NT2/D1 (cell line): ENCODE results near the gene COL5A2.

Source experiments
- DNase-seq: peaks from one replicate; pipeline ENCODE4 v3.0.0-alpha.2; 2011; ENCODE audit warnings: low read depth, low spot score
- H3K27me3 ChIP-seq: 2 replicates; pipeline ENCODE4 v1.6.0; 2011; ENCODE audit warnings: mild to moderate bottlenecking; ENCODE audit not compliant: insufficient read length, insufficient read depth
- H3K36me3 ChIP-seq: 2 replicates; pipeline ENCODE4 v1.6.1; 2011; ENCODE audit warnings: mild to moderate bottlenecking, low read length, mixed read lengths; ENCODE audit not compliant: insufficient read depth, insufficient read length
- H3K4me1 ChIP-seq: 2 replicates; pipeline ENCODE4 v1.5.1; 2011; ENCODE audit not compliant: insufficient read depth, insufficient read length
- H3K4me3 ChIP-seq: 2 replicates; pipeline ENCODE4 v1.5.1; 2011; ENCODE audit warnings: low read depth; ENCODE audit not compliant: insufficient read length
- H3K9ac ChIP-seq: 2 replicates; pipeline ENCODE4 v1.6.0; 2011; ENCODE audit warnings: low read depth; ENCODE audit not compliant: insufficient read length
- H3K9me3 ChIP-seq: 2 replicates; pipeline ENCODE4 v1.5.1; 2011; ENCODE audit warnings: mild to moderate bottlenecking, low read length; ENCODE audit not compliant: insufficient read depth
- SUZ12 ChIP-seq: IDR thresholded peaks from 2 replicates; pipeline ENCODE4 v1.6.1; 2011; ENCODE audit not compliant: insufficient read length, insufficient read depth; ENCODE audit errors: extremely low read depth
- YY1 ChIP-seq: IDR thresholded peaks from 2 replicates; pipeline ENCODE4 v1.6.1; 2011; ENCODE audit not compliant: insufficient read length, insufficient read depth
- ZNF274 ChIP-seq: IDR thresholded peaks from 2 replicates; pipeline ENCODE4 v1.6.1; 2011; ENCODE audit warnings: mild to moderate bottlenecking, low read depth, low read length

The COL5A2 gene

DNA sequence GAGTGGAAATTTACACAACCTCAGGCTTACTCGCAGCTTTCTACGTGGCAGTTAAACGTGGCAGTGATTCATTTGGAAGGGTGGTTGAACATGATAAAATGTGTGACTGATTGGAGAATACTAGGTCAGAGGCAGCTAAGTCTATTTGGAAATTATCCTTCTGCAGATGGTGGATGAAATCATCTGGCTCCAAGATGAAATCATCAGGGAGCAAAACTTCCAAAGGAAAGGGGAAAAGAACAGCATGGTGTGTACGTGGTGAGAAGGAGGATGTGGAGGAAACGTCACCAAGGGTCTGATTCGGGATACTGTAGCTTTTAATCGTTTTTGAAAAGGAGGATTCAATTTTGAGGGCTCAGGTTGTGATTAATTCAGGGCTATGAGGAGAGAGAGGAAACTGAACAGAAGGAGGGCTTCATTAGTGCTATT is 157.5 kb downstream of the COL5A2 start:
- no peak for DNase-seq
- Histone ChIP-seq H3K9me3 (no peaks in the 10 kb centered on the region), H3K4me1 (no peaks in the 10 kb centered on the region), H3K4me3 (no peak overlapping the region), H3K27me3 (no peaks in the 10 kb centered on the region), H3K36me3 (no peaks in the 10 kb centered on the region), H3K9ac (no peak overlapping the region)
- TF ChIP-seq ZNF274: no peak
- TF ChIP-seq YY1: no peak
- TF ChIP-seq SUZ12: no peak

DNA sequence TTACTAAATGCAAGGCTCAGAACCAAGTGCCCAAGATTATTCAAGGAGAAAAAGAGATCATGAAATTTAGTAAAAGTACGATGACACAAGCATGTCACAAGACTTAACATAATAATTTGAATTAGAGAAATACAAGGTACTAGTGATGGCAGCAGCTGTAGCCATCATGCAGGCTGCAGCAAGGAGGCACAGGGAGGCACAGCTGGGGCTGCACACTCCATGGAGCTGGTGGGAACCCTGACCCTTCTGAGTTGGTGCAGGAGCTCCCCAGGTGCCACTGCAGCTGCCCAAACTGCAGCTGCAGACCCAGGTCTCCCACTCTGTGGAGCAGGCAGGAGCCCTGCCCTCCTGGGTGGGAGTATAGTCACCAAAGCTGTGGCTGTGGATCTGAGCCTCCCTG is 159.4 kb downstream of the COL5A2 start:
- TF ChIP-seq YY1 (no peak), ZNF274 (no peak), SUZ12 (no peak)
- no peaks in the 10 kb centered on the region for H3K36me3 ChIP-seq
- DNase-seq: no peak
- no peaks in the 10 kb centered on the region for H3K4me1 ChIP-seq
- H3K27me3 ChIP-seq: no peaks in the 10 kb centered on the region
- no peaks in the 10 kb centered on the region for H3K9me3 ChIP-seq
- H3K4me3 ChIP-seq: no peak overlapping the region
- H3K9ac ChIP-seq: no peak overlapping the region

DNA sequence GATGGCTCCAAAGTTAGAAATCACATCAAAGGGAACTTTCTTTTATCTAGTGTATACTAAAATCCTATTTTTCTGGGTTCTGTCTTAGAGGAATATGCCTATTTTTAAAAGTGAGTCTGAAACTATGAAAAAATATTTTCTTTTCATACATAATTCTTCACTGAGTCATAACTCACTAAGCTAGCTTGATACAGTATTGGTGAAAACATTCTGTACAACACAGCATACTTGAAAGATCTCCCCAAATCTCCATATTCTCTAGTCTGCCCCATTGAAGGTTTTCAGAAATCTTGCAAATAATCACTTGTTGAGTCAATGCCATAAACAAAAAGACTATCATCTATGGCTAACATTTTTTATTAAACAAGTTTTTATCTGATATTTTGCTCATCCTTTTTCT is 160.9 kb downstream of the COL5A2 start:
- Histone ChIP-seq H3K4me3 (no peak overlapping the region), H3K4me1 (no peaks in the 10 kb centered on the region), H3K36me3 (no peaks in the 10 kb centered on the region), H3K27me3 (no peaks in the 10 kb centered on the region), H3K9ac (no peak overlapping the region), H3K9me3 (no peaks in the 10 kb centered on the region)
- no peak for DNase-seq
- TF ChIP-seq YY1 (no peak), ZNF274 (no peak), SUZ12 (no peak)

DNA sequence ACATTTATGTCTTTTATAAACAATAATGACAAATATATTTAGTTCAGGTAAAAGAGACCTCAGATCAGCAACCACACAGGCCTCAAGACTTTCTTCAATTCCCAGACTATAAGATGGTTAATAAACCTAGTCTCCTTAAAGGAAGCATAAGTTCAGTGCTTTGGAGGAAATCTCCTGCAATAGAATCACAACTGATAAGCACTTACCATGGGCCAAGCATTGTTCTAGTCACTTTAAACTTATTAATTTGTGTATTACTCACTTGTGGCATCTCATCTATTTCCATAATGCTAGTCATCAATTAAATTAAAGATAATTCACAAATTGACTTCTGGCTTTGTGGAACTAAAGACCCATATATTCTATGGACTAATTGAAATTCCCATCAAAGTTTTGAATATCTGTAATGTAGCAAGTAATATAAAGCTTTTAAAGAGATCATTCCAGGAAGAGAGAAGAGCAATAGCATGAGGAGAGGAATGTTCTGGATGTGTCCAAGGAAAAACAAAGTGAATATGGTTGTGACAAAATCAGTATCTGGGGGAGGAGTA is 163.2 kb downstream of the COL5A2 start:
- no peak for DNase-seq
- Histone ChIP-seq H3K36me3 (no peaks in the 10 kb centered on the region), H3K4me3 (no peak overlapping the region), H3K27me3 (no peaks in the 10 kb centered on the region), H3K9ac (no peak overlapping the region), H3K9me3 (no peaks in the 10 kb centered on the region), H3K4me1 (no peaks in the 10 kb centered on the region)
- TF ChIP-seq SUZ12 (no peak), ZNF274 (no peak), YY1 (no peak)

DNA sequence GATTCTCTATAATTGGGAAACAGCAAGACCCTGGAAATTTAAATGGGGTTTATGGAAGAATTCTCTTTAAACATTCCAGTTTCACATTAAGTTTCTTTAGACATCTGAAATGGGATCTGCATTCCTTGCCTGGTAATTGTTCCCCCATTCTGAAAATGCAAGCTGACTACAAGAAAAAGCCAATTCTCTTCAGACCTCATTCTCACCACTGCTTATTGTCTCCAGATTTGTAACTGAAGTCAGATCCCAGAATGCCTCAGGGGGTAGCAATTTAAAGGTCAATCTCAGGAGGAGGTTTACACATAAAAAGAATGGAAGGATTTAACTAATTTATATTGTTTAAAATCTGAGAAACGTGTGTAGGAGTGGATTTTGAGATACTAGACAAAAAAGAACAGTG is 164.2 kb downstream of the COL5A2 start:
- no peak overlapping the region for H3K9ac ChIP-seq
- H3K36me3 ChIP-seq: no peaks in the 10 kb centered on the region
- DNase-seq: peak; percentile 9
- no peak overlapping the region for H3K4me3 ChIP-seq
- no peaks in the 10 kb centered on the region for H3K27me3 ChIP-seq
- TF ChIP-seq YY1 (no peak), ZNF274 (no peak)
- no peaks in the 10 kb centered on the region for H3K9me3 ChIP-seq
- H3K4me1 ChIP-seq: no peaks in the 10 kb centered on the region

DNA sequence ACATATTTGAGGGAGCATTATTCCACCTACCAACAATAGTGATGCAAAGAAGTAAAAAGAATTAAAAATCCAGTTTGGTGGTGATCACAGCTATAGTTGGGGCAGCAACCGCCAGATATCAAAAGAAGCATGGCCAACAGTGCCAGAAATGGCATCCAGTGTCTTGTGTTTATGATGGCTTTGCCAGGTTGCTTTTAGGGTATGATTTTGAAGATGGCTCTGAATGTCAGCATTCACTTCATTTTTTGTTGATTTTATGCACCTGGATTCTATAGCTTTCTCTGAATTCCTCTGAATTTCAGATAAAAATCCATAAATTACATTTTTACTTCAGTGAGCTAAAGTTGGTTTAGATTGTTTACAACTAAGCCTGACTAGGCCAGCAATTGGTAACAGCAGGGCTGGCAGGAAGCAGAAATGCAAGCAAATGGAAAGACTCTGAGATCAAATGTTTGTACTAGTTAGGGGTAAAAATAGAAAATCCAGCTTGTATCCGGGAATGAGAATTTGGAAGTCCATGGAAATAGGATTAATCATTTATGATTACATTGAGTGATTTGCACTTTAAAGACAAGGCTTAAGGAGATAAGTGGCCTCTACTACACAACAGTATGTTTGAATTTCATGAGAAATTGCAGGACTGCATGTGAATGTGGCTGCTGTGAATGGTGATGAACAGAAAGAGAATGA is 165.0 kb downstream of the COL5A2 start:
- Histone ChIP-seq H3K4me1 (no peaks in the 10 kb centered on the region), H3K27me3 (no peaks in the 10 kb centered on the region), H3K36me3 (no peaks in the 10 kb centered on the region), H3K9me3 (no peaks in the 10 kb centered on the region), H3K4me3 (no peak overlapping the region), H3K9ac (no peak overlapping the region)
- no peak for DNase-seq
- no peak for TF ChIP-seq SUZ12
- no peak for TF ChIP-seq YY1
- no peak for TF ChIP-seq ZNF274

DNA sequence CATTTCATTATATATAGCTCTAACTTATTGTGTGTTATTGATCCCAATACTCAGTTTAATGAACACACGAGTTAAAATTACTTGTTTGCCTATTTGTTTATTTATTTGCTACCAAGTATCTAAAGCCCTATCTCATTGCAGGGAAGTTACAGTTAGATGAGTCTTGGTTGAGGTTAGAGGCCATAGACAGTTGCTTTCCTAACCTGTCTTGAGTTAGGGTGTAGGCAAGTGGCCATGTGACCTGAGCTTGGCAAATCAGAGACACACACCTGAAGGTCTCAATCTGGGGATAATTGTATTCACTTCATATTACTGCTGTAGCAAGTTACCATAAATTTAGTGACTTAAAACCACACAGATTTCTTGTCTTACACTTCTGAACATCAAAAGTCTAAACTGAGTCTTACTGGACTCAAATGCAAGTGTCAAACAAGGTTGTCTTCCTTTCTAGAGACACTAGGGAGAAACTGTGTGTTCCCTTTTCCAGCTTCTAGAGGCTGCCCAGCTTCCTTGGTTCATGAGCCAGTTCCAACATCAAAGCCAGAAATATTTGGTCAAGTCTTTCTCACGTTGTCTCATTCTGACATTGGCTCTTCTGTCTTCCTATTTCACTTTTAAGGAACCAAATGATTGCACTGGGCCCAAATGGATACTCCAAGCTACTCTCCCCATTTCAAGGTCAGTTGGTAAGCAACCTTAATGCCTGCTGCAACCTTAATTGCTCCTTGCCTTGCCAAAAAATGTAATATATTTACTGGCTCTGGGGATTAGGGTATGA is 165.7 kb downstream of the COL5A2 start:
- Histone ChIP-seq H3K9me3 (no peaks in the 10 kb centered on the region), H3K36me3 (no peaks in the 10 kb centered on the region), H3K27me3 (no peaks in the 10 kb centered on the region), H3K4me3 (no peak overlapping the region), H3K9ac (no peak overlapping the region), H3K4me1 (no peaks in the 10 kb centered on the region)
- no peak for TF ChIP-seq SUZ12
- TF ChIP-seq ZNF274: no peak
- TF ChIP-seq YY1: no peak
- DNase-seq: no peak
